Lower leg skin (tissue), 4 donors: ENCODE results near the gene SHISAL1. TPM values are rescaled to one million over a fixed set of nuclear protein-coding genes. Genes with fewer than 3 reads are reported as not detected.

Experiments
- DNase-seq, 2 donors: peaks; one replicate each; pipeline ENCODE4 v3.0.0-alpha.2; 2019; ENCODE audit warnings: low spot score in 2 of 2
- H3K4me3 ChIP-seq: fragments of 200-600 bp; sonication (generic); 2 replicates; pipeline ENCODE4 v1.5.1; 2017; ENCODE audit warnings: mild to moderate bottlenecking, low read depth; ENCODE audit not compliant: poor library complexity, severe bottlenecking
- POLR2A ChIP-seq, 2 donors: fragments of 450-650 bp; IDR thresholded peaks; one replicate each; pipeline ENCODE4 v1.6.1; 2016 to 2017; ENCODE audit warnings: antibody characterized with exemption in 2 of 2, mild to moderate bottlenecking in 1 of 2, moderate library complexity in 1 of 2
- WGBS, 2 donors: methylation state at CpG; one replicate each; pipeline ENCODE4 v1.1.5; 2018; 5-methylcytosine and 5-hydroxymethylcytosine counted together
- intact Hi-C: fragments of 100-400 bp; cut with DNase I; formaldehyde crosslinking; loops from one replicate; pipeline ENCODE4 v1.15.0; 2023; ENCODE audit warnings: low total_unique reads
- total RNA-seq, 4 donors: library from RNA; depleted of rRNA; stranded (reverse); fragments of >200 nt; gene quantifications; one replicate each; pipeline ENCODE4 v1.1.0, GENCODE V29; 2016
- TF ChIP-seq, protein P1 (sequence below), 3 donors: fragments of 450-650 bp; IDR thresholded peaks; one replicate each; pipeline ENCODE4 v1.5.1; 2016; ENCODE audit warnings: antibody characterized with exemption in 3 of 3, mild to moderate bottlenecking in 3 of 3, moderate library complexity in 2 of 3

The SHISAL1 gene
- total RNA-seq, 4 donors from 2014 or later, result 0.08 to 0.42 (median 0.28) TPM

DNA sequence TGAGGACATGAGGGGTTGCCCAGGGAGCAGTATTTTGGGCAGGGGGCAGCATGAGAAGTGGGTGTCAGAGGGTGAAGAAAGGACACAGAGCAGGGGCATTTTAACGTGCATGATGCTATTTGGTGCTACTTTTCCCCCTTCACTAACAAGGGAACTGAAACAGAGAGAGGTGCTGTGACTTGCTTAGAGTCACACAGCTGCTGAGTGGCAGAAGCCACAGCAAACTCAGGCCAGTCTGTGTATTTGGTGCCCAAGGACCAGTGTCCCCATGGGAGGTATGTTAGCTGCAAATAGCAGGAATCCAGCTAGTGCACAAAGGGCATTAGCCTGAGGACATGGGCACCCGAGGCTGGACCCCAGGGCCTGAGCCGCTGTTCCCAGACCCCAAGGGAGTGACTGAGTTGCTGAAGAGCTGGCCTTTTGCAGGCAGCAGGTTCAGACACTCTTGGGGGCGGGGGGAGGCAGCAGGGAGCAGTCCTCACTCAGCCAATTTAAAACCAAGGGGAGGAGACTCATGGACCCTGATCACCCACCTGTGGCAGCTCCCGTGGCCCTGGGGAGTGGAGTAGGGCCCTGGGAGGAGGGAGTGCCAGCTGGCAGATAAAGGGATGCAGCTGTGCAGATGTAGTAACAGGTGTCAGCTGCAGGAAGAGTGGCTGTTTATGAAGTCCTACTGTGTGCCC is 117.4 kb downstream of the SHISAL1 start:
- 33 to 35% methylated on average over 3 to 5 of the region's 5 CpGs for WGBS, 2 donors
- no peak overlapping the region for H3K4me3 ChIP-seq
- peak in 1 of 2 donors; percentile 74 for DNase-seq
- TF ChIP-seq, protein P1, sequence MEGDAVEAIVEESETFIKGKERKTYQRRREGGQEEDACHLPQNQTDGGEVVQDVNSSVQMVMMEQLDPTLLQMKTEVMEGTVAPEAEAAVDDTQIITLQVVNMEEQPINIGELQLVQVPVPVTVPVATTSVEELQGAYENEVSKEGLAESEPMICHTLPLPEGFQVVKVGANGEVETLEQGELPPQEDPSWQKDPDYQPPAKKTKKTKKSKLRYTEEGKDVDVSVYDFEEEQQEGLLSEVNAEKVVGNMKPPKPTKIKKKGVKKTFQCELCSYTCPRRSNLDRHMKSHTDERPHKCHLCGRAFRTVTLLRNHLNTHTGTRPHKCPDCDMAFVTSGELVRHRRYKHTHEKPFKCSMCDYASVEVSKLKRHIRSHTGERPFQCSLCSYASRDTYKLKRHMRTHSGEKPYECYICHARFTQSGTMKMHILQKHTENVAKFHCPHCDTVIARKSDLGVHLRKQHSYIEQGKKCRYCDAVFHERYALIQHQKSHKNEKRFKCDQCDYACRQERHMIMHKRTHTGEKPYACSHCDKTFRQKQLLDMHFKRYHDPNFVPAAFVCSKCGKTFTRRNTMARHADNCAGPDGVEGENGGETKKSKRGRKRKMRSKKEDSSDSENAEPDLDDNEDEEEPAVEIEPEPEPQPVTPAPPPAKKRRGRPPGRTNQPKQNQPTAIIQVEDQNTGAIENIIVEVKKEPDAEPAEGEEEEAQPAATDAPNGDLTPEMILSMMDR (IDR thresholded peaks at IDR 0.05), result no peak
- no peak for TF ChIP-seq POLR2A (IDR thresholded peaks at IDR 0.05)
- intact Hi-C loops, result no loop called here

DNA sequence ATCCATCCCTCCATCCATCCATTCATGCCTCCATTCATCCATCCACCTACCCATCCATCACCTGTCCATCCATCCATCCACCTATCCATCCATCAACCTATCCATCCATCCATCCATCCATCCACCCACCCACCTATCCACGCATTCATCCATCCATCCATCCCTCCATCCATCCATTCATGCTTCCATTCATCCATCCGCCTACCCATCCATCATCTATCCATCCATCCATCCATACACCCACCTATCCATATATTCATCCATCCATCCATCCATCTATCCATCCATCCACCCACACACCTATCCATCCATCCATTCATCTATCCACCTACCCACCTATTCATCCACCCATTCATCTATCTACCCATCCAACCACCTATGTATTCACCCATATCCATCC is 118.2 kb downstream of the SHISAL1 start:
- intact Hi-C loops, result no loop called here
- TF ChIP-seq, protein P1 (IDR thresholded peaks at IDR 0.05), result no peak
- TF ChIP-seq POLR2A (IDR thresholded peaks at IDR 0.05), result no peak
- WGBS, 2 donors, result 71 to 93% methylated on average over 2 of the region's 2 CpGs
- H3K4me3 ChIP-seq, result no peak overlapping the region
- peak in 1 of 2 donors; percentile 4 for DNase-seq

Other genes with a start within 250 kb of the SHISAL1 start
- gene PARVG, start 132.0 kb downstream of the SHISAL1 start, total RNA-seq, result 10 to 100 TPM in 1 of 4 donors, 1 to 10 TPM in 3; 2.0 to 11.1 (median 4.5) TPM
- 10 to 100 TPM in 1 of 4 donors, 1 to 10 TPM in 3; 2.3 to 10.1 (median 6.5) TPM for gene RTL6, start 185.3 kb upstream of the SHISAL1 start, total RNA-seq